Osteoblast (primary cell): ENCODE results near the gene SYNE1. TPM values are rescaled to one million over a fixed set of nuclear protein-coding genes. Genes with fewer than 3 reads are reported as not detected.

Experiments used
- DNase-seq: peaks from one replicate; pipeline ENCODE4 v3.0.0; 2011; ENCODE audit warnings: low spot score, mixed read lengths; ENCODE audit not compliant: insufficient read length; ENCODE audit errors: missing footprints
- H2AFZ ChIP-seq: 2 replicates; pipeline ENCODE4 v1.6.0; 2011; ENCODE audit warnings: mild to moderate bottlenecking, low read length
- H3K27ac ChIP-seq: 2 replicates; pipeline ENCODE4 v1.5.1; 2011; ENCODE audit warnings: mild to moderate bottlenecking, low read depth, low read length, moderate library complexity
- H3K27me3 ChIP-seq: 2 replicates; pipeline ENCODE4 v1.6.0; 2012; ENCODE audit warnings: mild to moderate bottlenecking, control low read depth, inconsistent platforms, low read length, moderate library complexity; ENCODE audit not compliant: insufficient read depth
- H3K36me3 ChIP-seq: 2 replicates; pipeline ENCODE4 v1.5.1; 2011; ENCODE audit warnings: mild to moderate bottlenecking, low read length, control low read depth, moderate library complexity; ENCODE audit not compliant: insufficient read depth
- H3K4me1 ChIP-seq: 2 replicates; pipeline ENCODE4 v1.5.1; 2011; ENCODE audit warnings: mild to moderate bottlenecking, low read length, control low read depth, moderate library complexity; ENCODE audit not compliant: insufficient read depth
- H3K4me2 ChIP-seq: 2 replicates; pipeline ENCODE4 v1.6.0; 2011; ENCODE audit warnings: mild to moderate bottlenecking, low read length; ENCODE audit not compliant: insufficient read depth
- H3K4me3 ChIP-seq: fragments of 200-600 bp; sonication (generic); 3 replicates; pipeline ENCODE4 v1.5.1; 2012; ENCODE audit warnings: mild to moderate bottlenecking, low read length, inconsistent platforms; ENCODE audit not compliant: insufficient read depth
- H3K79me2 ChIP-seq: 2 replicates; pipeline ENCODE4 v1.6.0; 2012; ENCODE audit warnings: mild to moderate bottlenecking, low read length, control low read depth, inconsistent platforms; ENCODE audit not compliant: insufficient read depth
- H3K9me3 ChIP-seq: 2 replicates; pipeline ENCODE4 v1.5.1; 2011; ENCODE audit warnings: low read depth, low read length, control low read depth
- H4K20me1 ChIP-seq: 2 replicates; pipeline ENCODE4 v1.6.0; 2012; ENCODE audit warnings: mild to moderate bottlenecking, low read length, control low read depth; ENCODE audit not compliant: insufficient read depth
- total RNA-seq: library from RNA; depleted of rRNA; stranded (reverse); fragments of >200 nt; gene quantifications from 2 replicates; pipeline ENCODE4 v1.2.3, GENCODE V29; 2012
- TF ChIP-seq, protein P1 (sequence below): IDR thresholded peaks from 2 replicates; pipeline ENCODE4 v1.5.1; 2011; ENCODE audit warnings: mild to moderate bottlenecking, low read depth, low read length, moderate library complexity; ENCODE audit errors: extremely low read depth

The SYNE1 gene
- total RNA-seq, 1 donor: 240 TPM

DNA sequence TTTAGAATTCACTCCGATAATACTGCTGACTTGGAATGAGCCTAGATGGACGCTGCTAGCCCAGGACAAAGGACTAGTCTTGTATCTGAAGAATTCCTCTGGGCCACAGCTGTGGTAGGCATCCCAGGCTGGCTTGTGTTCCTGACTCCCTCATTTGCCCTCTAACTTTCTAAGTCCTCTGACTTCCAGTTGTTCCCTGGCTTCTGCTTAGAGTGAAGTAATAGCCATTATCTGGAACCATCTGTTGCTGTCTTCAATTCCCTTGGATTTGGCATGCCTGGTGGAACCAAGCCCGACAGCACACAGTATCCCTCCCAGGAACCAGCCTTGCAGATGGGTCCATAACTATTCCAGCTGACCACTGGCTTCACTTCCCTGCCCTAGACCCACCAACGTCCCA is 376.0 kb downstream of the SYNE1 start:
- no peaks in the 10 kb centered on the region for H3K9me3 ChIP-seq
- no peaks in the 10 kb centered on the region for H3K4me1 ChIP-seq
- no peaks in the 10 kb centered on the region for H3K27me3 ChIP-seq
- DNase-seq: no peak
- TF ChIP-seq, protein P1, sequence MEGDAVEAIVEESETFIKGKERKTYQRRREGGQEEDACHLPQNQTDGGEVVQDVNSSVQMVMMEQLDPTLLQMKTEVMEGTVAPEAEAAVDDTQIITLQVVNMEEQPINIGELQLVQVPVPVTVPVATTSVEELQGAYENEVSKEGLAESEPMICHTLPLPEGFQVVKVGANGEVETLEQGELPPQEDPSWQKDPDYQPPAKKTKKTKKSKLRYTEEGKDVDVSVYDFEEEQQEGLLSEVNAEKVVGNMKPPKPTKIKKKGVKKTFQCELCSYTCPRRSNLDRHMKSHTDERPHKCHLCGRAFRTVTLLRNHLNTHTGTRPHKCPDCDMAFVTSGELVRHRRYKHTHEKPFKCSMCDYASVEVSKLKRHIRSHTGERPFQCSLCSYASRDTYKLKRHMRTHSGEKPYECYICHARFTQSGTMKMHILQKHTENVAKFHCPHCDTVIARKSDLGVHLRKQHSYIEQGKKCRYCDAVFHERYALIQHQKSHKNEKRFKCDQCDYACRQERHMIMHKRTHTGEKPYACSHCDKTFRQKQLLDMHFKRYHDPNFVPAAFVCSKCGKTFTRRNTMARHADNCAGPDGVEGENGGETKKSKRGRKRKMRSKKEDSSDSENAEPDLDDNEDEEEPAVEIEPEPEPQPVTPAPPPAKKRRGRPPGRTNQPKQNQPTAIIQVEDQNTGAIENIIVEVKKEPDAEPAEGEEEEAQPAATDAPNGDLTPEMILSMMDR: no peak
- no peak overlapping the region for H3K4me3 ChIP-seq
- H3K27ac ChIP-seq: no peak overlapping the region
- H4K20me1 ChIP-seq: no peaks in the 10 kb centered on the region
- peaks cover 53% of the 10 kb centered on the region for H3K36me3 ChIP-seq
- no peak overlapping the region for H2AFZ ChIP-seq
- no peak overlapping the region for H3K4me2 ChIP-seq
- H3K79me2 ChIP-seq: no peaks in the 10 kb centered on the region

DNA sequence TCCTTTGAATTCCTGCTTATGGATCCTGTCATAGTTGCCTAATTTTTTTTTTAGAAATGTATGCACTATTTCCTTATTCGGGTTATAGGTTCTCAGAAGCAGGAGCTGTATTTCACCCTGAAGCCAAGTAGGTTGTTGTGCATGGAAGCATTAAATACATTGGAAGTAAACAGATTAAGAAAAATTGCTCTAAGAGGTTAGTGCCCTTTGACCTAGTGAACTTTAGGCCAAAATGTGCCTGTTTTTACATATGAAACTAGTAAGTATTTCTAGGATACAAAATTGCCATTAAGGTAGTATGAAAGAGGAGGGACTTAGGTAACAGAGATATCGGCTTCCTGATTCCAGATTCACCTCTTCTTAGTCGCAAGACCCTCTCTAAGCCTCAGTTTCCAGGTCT is 377.9 kb downstream of the SYNE1 start:
- TF ChIP-seq, protein P1: no peak
- no peaks in the 10 kb centered on the region for H3K9me3 ChIP-seq
- H3K79me2 ChIP-seq: no peaks in the 10 kb centered on the region
- H3K27me3 ChIP-seq: no peaks in the 10 kb centered on the region
- no peak overlapping the region for H3K4me3 ChIP-seq
- H3K4me2 ChIP-seq: no peak overlapping the region
- no peak overlapping the region for H2AFZ ChIP-seq
- H3K27ac ChIP-seq: no peak overlapping the region
- H4K20me1 ChIP-seq: no peaks in the 10 kb centered on the region
- H3K4me1 ChIP-seq: no peaks in the 10 kb centered on the region
- no peak for DNase-seq
- peaks cover 65% of the 10 kb centered on the region for H3K36me3 ChIP-seq

DNA sequence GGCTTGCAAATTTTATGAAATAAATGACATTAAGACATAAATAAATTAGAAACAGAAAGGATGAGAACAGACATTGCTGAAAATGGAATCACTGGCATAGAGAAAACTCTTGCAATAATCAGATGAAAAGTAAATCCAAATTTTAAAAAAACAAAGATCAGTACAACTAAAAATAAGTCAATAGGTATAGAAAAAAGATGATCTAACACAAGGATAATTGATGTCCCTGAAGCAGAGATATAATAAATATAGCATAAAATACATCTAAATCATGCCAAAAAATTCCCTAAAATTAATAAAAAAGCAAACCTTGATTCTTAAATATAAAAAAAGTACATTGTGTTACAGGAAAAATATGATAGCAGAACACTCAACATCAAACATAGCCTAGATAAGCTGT is 379.6 kb downstream of the SYNE1 start:
- Histone ChIP-seq H2AFZ (no peak overlapping the region), H3K79me2 (no peaks in the 10 kb centered on the region), H3K36me3 (peaks cover 66% of the 10 kb centered on the region), H3K4me1 (no peaks in the 10 kb centered on the region), H3K4me3 (no peak overlapping the region), H3K27me3 (no peaks in the 10 kb centered on the region), H3K27ac (no peak overlapping the region), H3K9me3 (no peaks in the 10 kb centered on the region), H3K4me2 (no peak overlapping the region), H4K20me1 (no peaks in the 10 kb centered on the region)
- no peak for DNase-seq
- TF ChIP-seq, protein P1: no peak

DNA sequence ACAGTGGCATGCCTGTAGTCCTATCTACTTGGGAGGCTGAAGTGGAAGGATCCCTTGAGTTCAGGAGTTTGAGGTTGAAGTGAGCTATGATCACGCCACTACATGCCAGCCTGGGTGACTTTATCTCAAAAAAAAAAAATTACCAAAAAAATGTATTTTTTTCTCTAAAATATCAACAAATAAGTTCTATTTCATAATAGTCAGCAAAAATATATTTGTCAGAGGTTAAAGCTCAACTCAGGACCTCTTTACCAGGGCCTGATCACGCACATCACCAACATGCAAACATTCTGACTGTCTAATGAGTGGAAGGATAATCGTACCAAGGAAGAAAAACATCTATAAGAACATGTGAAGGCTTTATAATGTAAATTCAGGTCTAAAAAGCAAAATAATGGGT is 387.0 kb downstream of the SYNE1 start:
- Histone ChIP-seq H3K27ac (no peak overlapping the region), H3K79me2 (peaks cover 2% of the 10 kb centered on the region), H3K36me3 (peaks cover 36% of the 10 kb centered on the region), H3K4me1 (peaks cover 9% of the 10 kb centered on the region), H3K4me3 (no peak overlapping the region), H3K4me2 (no peak overlapping the region), H3K9me3 (no peaks in the 10 kb centered on the region), H2AFZ (no peak overlapping the region), H4K20me1 (peaks cover 3% of the 10 kb centered on the region), H3K27me3 (no peaks in the 10 kb centered on the region)
- TF ChIP-seq, protein P1: no peak
- DNase-seq: no peak
